Type B pancreatic cell (in vitro differentiated cells): ENCODE results near the gene TRAF3IP1. TPM values are rescaled to one million over a fixed set of nuclear protein-coding genes. Genes with fewer than 3 reads are reported as not detected.

Source experiments
- DNase-seq: peaks from one replicate; pipeline ENCODE4 v3.0.0; 2021; ENCODE audit warnings: mixed read lengths; ENCODE audit not compliant: unreplicated experiment; ENCODE audit errors: extremely low spot score
- H3K27ac Mint-ChIP-seq: 2 replicates; pipeline ENCODE4 v1.8.0; 2021; ENCODE audit warnings: mild to moderate bottlenecking, mixed read lengths
- H3K27me3 Mint-ChIP-seq: 2 replicates; pipeline ENCODE4 v1.8.0; 2021; ENCODE audit warnings: mixed read lengths
- H3K36me3 Mint-ChIP-seq: 2 replicates; pipeline ENCODE4 v1.8.0; 2021; ENCODE audit warnings: mixed read lengths
- H3K4me1 Mint-ChIP-seq: one replicate; pipeline ENCODE4 v1.8.0; 2021; ENCODE audit warnings: mixed read lengths; ENCODE audit not compliant: unreplicated experiment
- H3K4me3 Mint-ChIP-seq: 2 replicates; pipeline ENCODE4 v1.8.0; 2021; ENCODE audit warnings: mild to moderate bottlenecking, mixed read lengths
- H3K9me3 Mint-ChIP-seq: 2 replicates; pipeline ENCODE4 v1.8.0; 2021; ENCODE audit warnings: mixed read lengths
- CTCF ChIP-seq: fragments of 200-600 bp; sonication (generic); conservative IDR thresholded peaks from 2 replicates; pipeline ENCODE4 v1.5.0; 2021; ENCODE audit warnings: antibody characterized with exemption, mild to moderate bottlenecking
- total RNA-seq: library from RNA; stranded (reverse); gene quantifications from 2 replicates; pipeline ENCODE4 v1.2.1, GENCODE V29; 2021; ENCODE audit warnings: low replicate concordance

Gene TRAF3IP1
- total RNA-seq, 1 donor from 2014 or later: 20.9 TPM

- DNase-seq: no peak
- no peak for TF ChIP-seq CTCF
- H3K36me3 Mint-ChIP-seq: peaks cover 8% of the 10 kb centered on the region
- peaks cover 14% of the 10 kb centered on the region for H3K4me1 Mint-ChIP-seq
- H3K9me3 Mint-ChIP-seq: no peaks in the 10 kb centered on the region
- H3K27me3 Mint-ChIP-seq: peaks cover 18% of the 10 kb centered on the region
- no peak overlapping the region for H3K4me3 Mint-ChIP-seq
- no peak overlapping the region for H3K27ac Mint-ChIP-seq
These were observed 68.5 kb downstream of the TRAF3IP1 start for GRCh38 chr2:238388794-238389193.

GRCh38 chr2:238389988-238390589, 69.8 kb downstream of the TRAF3IP1 start:
- DNase-seq: no peak
- peaks cover 14% of the 10 kb centered on the region for H3K4me1 Mint-ChIP-seq

GRCh38 chr2:238391042-238391689, 70.8 kb downstream of the TRAF3IP1 start:
- Mint-ChIP-seq H3K27me3 (peaks cover 18% of the 10 kb centered on the region), H3K4me1 (peaks cover 14% of the 10 kb centered on the region), H3K9me3 (no peaks in the 10 kb centered on the region), H3K36me3 (peaks cover 7% of the 10 kb centered on the region), H3K27ac (no peak overlapping the region), H3K4me3 (no peak overlapping the region)
- DNase-seq: no peak
- no peak for TF ChIP-seq CTCF

More at GRCh38 chr2:238389988-238390589, 69.8 kb downstream of the TRAF3IP1 start:
- peaks cover 21% of the 10 kb centered on the region for H3K27me3 Mint-ChIP-seq
- H3K27ac Mint-ChIP-seq: peak overlapping the region; percentile 83
- H3K4me3 Mint-ChIP-seq: peak overlapping the region; percentile 30
- H3K36me3 Mint-ChIP-seq: peaks cover 10% of the 10 kb centered on the region
- TF ChIP-seq CTCF: no peak
- H3K9me3 Mint-ChIP-seq: no peaks in the 10 kb centered on the region

- Mint-ChIP-seq H3K4me1 (peaks cover 15% of the 10 kb centered on the region), H3K9me3 (no peaks in the 10 kb centered on the region), H3K4me3 (peak overlapping the region; percentile 29), H3K36me3 (peaks cover 19% of the 10 kb centered on the region), H3K27ac (no peak overlapping the region), H3K27me3 (peaks cover 12% of the 10 kb centered on the region)
- DNase-seq: no peak
- TF ChIP-seq CTCF: no peak
These were observed 76.3 kb downstream of the TRAF3IP1 start for GRCh38 chr2:238396663-238397062.

- Mint-ChIP-seq H3K27ac (no peak overlapping the region), H3K27me3 (peaks cover 9% of the 10 kb centered on the region), H3K9me3 (no peaks in the 10 kb centered on the region), H3K36me3 (peaks cover 21% of the 10 kb centered on the region), H3K4me1 (peaks cover 15% of the 10 kb centered on the region), H3K4me3 (peak overlapping the region; percentile 22)
- no peak for DNase-seq
- TF ChIP-seq CTCF: no peak
These were observed 77.0 kb downstream of the TRAF3IP1 start for GRCh38 chr2:238397356-238397755.
